PFSK-1 (cell line): ENCODE data around the gene TECTB.

Experiments used
- FOXP2 ChIP-seq: optimal IDR thresholded peaks from 2 replicates; pipeline ENCODE3; 2011; ENCODE audit warnings: borderline replicate concordance, control low read depth, inconsistent platforms; ENCODE audit not compliant: insufficient read depth; ENCODE audit errors: extremely low read length, extremely low read depth
- POLR2AphosphoS5 ChIP-seq: IDR thresholded peaks from 2 replicates; pipeline ENCODE4 v1.6.1; 2012; ENCODE audit warnings: low read depth, mild to moderate bottlenecking, control low read depth, low read length, moderate library complexity
- SIN3A ChIP-seq: IDR thresholded peaks from 2 replicates; pipeline ENCODE4 v1.6.1; 2012; ENCODE audit warnings: mild to moderate bottlenecking, low read length, moderate library complexity, borderline replicate concordance; ENCODE audit not compliant: insufficient read depth
- TAF1 ChIP-seq: IDR thresholded peaks from 2 replicates; pipeline ENCODE4 v1.6.1; 2012; ENCODE audit warnings: low read length, control low read depth, borderline replicate concordance; ENCODE audit not compliant: insufficient read depth
- TF ChIP-seq, protein P1 (sequence below), 2 experiments: IDR thresholded peaks; 2 replicates each; pipeline versions ENCODE4 v1.6.1 to v1.8.0; 2011 to 2012; ENCODE audit warnings: low read depth in 2 of 2, low read length in 2 of 2, control low read depth in 1 of 2, inconsistent platforms in 1 of 2, mild to moderate bottlenecking in 1 of 2, moderate library complexity in 1 of 2; ENCODE audit not compliant: insufficient read depth in 1 of 2

DNA sequence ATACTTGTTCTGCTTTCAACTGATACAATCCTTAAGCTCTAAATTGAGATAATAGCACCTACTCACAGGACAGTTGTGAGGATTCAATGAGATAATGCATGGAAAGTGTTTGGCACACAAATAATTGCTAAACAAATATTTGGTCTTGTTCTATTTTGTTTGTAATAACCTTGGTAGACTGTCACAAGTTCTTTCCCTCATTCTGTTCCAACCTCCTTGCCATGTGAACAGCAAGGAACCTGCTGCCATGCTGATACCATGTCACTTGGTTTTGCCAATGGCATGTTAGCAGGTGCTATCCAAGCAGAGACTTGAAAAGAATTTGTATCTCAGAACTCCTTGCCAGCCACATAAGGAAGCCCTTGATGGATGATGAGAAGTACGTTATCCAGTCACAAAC lies 24.8 kb upstream of the TECTB start:
- TF ChIP-seq POLR2AphosphoS5 (no peak), FOXP2 (no peak), TAF1 (no peak), SIN3A (no peak)
- TF ChIP-seq, protein P1, sequence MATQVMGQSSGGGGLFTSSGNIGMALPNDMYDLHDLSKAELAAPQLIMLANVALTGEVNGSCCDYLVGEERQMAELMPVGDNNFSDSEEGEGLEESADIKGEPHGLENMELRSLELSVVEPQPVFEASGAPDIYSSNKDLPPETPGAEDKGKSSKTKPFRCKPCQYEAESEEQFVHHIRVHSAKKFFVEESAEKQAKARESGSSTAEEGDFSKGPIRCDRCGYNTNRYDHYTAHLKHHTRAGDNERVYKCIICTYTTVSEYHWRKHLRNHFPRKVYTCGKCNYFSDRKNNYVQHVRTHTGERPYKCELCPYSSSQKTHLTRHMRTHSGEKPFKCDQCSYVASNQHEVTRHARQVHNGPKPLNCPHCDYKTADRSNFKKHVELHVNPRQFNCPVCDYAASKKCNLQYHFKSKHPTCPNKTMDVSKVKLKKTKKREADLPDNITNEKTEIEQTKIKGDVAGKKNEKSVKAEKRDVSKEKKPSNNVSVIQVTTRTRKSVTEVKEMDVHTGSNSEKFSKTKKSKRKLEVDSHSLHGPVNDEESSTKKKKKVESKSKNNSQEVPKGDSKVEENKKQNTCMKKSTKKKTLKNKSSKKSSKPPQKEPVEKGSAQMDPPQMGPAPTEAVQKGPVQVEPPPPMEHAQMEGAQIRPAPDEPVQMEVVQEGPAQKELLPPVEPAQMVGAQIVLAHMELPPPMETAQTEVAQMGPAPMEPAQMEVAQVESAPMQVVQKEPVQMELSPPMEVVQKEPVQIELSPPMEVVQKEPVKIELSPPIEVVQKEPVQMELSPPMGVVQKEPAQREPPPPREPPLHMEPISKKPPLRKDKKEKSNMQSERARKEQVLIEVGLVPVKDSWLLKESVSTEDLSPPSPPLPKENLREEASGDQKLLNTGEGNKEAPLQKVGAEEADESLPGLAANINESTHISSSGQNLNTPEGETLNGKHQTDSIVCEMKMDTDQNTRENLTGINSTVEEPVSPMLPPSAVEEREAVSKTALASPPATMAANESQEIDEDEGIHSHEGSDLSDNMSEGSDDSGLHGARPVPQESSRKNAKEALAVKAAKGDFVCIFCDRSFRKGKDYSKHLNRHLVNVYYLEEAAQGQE (IDR thresholded peaks at IDR 0.05; ENCODE audit: insufficient read depth in 1 of 2, low read depth in 2 of 2, low read length in 2 of 2), result no peak
